Mucosa of rectum (tissue), 2 donors: ENCODE results near the gene ZSCAN22.
"Not testable (repeated sequence)": the region's sequence is repeated elsewhere in the genome, so short reads cannot be mapped to it uniquely, and the experiment has no call there.

ENCODE experiments used
- H3K27ac ChIP-seq, 2 donors: one replicate each; pipeline ENCODE4 v1.7.0; 2013; ENCODE audit warnings: inconsistent platforms in 2 of 2, low read depth in 2 of 2, low read length in 2 of 2
- H3K27me3 ChIP-seq, 2 donors: one replicate each; pipeline ENCODE4 v1.7.0; 2013; ENCODE audit warnings: low read length in 2 of 2; ENCODE audit not compliant: control insufficient read depth in 2 of 2, insufficient read depth in 2 of 2
- H3K36me3 ChIP-seq, 2 donors: one replicate each; pipeline ENCODE4 v1.7.0; 2013; ENCODE audit warnings: low read length in 2 of 2; ENCODE audit not compliant: control insufficient read depth in 2 of 2, insufficient read depth in 2 of 2
- H3K4me1 ChIP-seq, 2 donors: one replicate each; pipeline ENCODE4 v1.7.0; 2013; ENCODE audit warnings: low read length in 2 of 2, mild to moderate bottlenecking in 1 of 2; ENCODE audit not compliant: control insufficient read depth in 2 of 2, insufficient read depth in 2 of 2
- H3K4me3 ChIP-seq, 2 donors: one replicate each; pipeline ENCODE4 v1.7.0; 2013; ENCODE audit warnings: low read length in 2 of 2
- H3K9ac ChIP-seq, 2 donors: one replicate each; pipeline ENCODE4 v1.7.0; 2013; ENCODE audit warnings: low read length in 2 of 2, low read depth in 1 of 2, mild to moderate bottlenecking in 1 of 2
- H3K9me3 ChIP-seq, 2 donors: one replicate each; pipeline ENCODE4 v1.7.0; 2013; ENCODE audit warnings: low read length in 2 of 2; ENCODE audit not compliant: control insufficient read depth in 2 of 2
- donor health status: healthy.
- donor health status: Normal muscosa, but diverticular disease.

The ZSCAN22 gene

GRCh38 chr19:58336216-58336615 lies 9.4 kb downstream of the ZSCAN22 start:
- H3K27ac ChIP-seq = no peak overlapping the region
- H3K27me3 ChIP-seq = no peaks in the 10 kb centered on the region
- no peaks in the 10 kb centered on the region for H3K4me1 ChIP-seq
- H3K36me3 ChIP-seq = peaks cover 28 to 40% of the 10 kb centered on the region in 2 donors
- no peaks in the 10 kb centered on the region for H3K9me3 ChIP-seq
- no peak overlapping the region for H3K4me3 ChIP-seq
- no peak overlapping the region for H3K9ac ChIP-seq

- no peaks in the 10 kb centered on the region for H3K4me1 ChIP-seq
- H3K4me3 ChIP-seq = no peak overlapping the region
- peaks cover 28 to 42% of the 10 kb centered on the region in 2 donors for H3K36me3 ChIP-seq
- H3K9ac ChIP-seq = no peak overlapping the region
- H3K27ac ChIP-seq = no peak overlapping the region
- H3K27me3 ChIP-seq = no peaks in the 10 kb centered on the region
- no peaks in the 10 kb centered on the region for H3K9me3 ChIP-seq
Observed at GRCh38 chr19:58336820-58337219, 10.0 kb downstream of the ZSCAN22 start.

- H3K9me3 ChIP-seq = no peaks in the 10 kb centered on the region
- H3K4me3 ChIP-seq = no peak overlapping the region
- H3K27me3 ChIP-seq = no peaks in the 10 kb centered on the region
- H3K27ac ChIP-seq = no peak overlapping the region
- no peak overlapping the region for H3K9ac ChIP-seq
- no peaks in the 10 kb centered on the region for H3K4me1 ChIP-seq
- H3K36me3 ChIP-seq = peaks cover 28 to 42% of the 10 kb centered on the region in 2 donors
Observed at GRCh38 chr19:58338336-58338735, 11.5 kb downstream of the ZSCAN22 start.

DNA sequence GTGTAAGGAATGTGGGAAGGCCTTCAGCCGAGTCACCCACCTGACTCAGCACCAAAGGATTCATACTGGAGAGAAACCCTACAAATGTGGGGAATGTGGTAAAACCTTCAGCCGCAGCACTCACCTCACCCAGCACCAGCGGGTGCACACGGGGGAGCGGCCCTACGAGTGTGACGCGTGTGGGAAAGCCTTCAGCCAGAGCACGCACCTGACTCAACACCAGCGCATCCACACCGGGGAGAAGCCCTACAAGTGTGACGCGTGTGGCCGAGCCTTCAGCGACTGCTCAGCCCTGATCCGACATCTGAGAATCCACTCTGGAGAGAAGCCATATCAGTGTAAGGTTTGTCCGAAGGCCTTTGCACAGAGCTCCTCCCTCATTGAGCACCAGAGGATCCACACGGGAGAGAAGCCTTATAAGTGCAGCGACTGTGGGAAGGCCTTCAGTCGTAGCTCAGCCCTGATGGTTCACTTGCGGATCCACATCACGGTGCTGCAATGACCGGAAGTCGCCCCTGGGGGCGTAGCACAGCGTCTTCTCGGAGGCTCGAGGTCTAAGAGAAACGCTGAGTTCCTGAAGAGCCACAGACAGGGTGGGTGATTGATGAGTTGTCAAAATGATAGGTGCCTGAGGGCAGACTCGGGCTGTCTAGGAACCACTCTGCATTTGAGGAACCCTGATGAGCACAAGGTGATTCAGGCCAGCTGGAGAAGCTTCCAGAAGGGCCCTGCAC lies 12.2 kb downstream of the ZSCAN22 start:
- peaks cover 28 to 42% of the 10 kb centered on the region in 2 donors for H3K36me3 ChIP-seq
- no peaks in the 10 kb centered on the region for H3K4me1 ChIP-seq
- H3K9me3 ChIP-seq = no peaks in the 10 kb centered on the region

DNA sequence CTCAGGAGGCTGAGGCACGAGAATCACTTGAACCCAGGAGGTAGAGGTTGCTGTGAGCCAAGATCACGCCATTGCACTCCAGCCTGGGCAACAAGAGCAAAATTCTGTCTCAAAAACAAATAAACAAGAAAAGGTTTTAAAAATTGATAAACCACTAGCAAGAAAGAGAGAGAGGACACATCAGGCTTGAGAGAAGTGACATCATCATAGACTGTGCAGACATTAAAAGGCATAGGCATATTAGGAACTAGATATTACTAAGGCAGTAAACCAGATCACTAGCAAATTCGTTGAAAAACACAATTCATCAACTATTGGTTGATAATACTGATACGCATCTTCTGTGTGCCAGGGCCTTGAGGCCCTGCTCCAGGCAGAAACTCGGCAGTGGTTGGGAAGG lies 18.8 kb downstream of the ZSCAN22 start:
- no peaks in the 10 kb centered on the region for H3K27me3 ChIP-seq
- no peaks in the 10 kb centered on the region for H3K4me1 ChIP-seq
- H3K27ac ChIP-seq = no peak overlapping the region
- H3K36me3 ChIP-seq = peaks cover 0 to 3% of the 10 kb centered on the region in 2 donors
- no peaks in the 10 kb centered on the region for H3K9me3 ChIP-seq
- no peak overlapping the region for H3K9ac ChIP-seq
- H3K4me3 ChIP-seq = no peak overlapping the region

More for the DNA sequence above, 12.2 kb downstream of the ZSCAN22 start:
- Histone ChIP-seq H3K27me3 (no peaks in the 10 kb centered on the region), H3K27ac (no peak overlapping the region), H3K9ac (no peak overlapping the region), H3K4me3 (no peak overlapping the region)

DNA sequence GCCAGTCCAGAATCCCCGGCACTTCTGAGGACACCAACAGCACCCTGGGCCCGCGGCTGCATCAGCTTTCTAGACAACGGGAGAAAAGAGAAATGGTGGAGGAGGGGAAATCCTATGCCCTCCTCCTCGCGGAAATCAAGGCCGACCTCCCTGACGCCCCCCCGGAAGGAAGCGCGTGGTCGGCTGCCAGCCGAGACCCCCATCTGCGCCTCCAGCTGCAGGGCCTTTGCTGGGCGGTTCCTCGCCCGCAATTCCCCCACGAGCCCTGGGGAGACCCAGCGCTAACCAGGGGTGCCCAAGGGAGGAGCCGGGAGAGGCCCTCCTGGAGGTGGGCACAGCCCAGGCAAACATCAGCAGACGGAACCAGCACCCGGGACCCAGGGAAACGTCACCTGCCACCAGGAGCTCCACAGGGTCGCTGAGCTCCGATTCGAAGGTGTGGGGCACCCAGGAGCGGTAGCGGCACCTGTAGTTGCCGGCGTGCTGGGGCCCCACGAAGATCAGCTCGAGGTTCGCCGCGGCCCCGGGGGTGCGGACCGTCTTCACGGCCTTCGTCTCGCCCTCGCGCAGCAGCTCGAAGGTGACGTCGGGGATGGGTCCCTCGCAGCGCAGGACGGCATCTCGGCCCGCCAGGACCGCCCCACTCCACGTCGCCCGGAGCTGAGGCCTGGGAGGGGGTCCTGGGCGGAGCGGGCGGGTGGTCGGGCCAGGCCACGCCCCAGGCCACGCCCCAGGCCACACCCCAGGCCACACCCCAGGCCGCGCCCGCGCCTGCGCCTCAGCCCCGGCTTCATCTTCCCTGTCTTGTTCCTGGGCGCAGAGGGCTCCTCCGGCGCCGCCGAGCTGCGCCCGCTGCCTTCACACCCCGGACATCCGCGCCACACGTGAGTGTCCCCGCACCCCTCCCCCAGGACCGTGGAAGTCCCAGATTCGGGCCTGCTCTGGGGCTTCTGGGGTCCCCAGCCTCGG lies 20.5 kb downstream of the ZSCAN22 start:
- peak overlapping the region; percentile 54 to 60 for H3K9ac ChIP-seq
- H3K4me1 ChIP-seq = no peaks in the 10 kb centered on the region
- H3K27me3 ChIP-seq = no peaks in the 10 kb centered on the region
- peak overlapping the region; percentile 7 to 56 for H3K27ac ChIP-seq
- H3K4me3 ChIP-seq = peak overlapping the region; percentile 56 to 74
- H3K36me3 ChIP-seq = no peaks in the 10 kb centered on the region
- H3K9me3 ChIP-seq = no peaks in the 10 kb centered on the region

GRCh38 chr19:58348080-58348479 lies 21.3 kb downstream of the ZSCAN22 start:
- H3K9me3 ChIP-seq, H3K27ac ChIP-seq, H3K27me3 ChIP-seq, H3K4me1 ChIP-seq, H3K36me3 ChIP-seq: not testable (repeated sequence)
- Histone ChIP-seq H3K4me3 (peak overlapping the region; percentile 56 to 74), H3K9ac (peak overlapping the region in 1 of 2 donors; percentile 19)

- H3K4me1 ChIP-seq = no peaks in the 10 kb centered on the region
- no peaks in the 10 kb centered on the region for H3K36me3 ChIP-seq
- H3K4me3 ChIP-seq = no peak overlapping the region
- H3K27me3 ChIP-seq = no peaks in the 10 kb centered on the region
- no peak overlapping the region for H3K9ac ChIP-seq
- no peak overlapping the region for H3K27ac ChIP-seq
- H3K9me3 ChIP-seq = no peaks in the 10 kb centered on the region
Observed at GRCh38 chr19:58349590-58349989, 22.8 kb downstream of the ZSCAN22 start.

DNA sequence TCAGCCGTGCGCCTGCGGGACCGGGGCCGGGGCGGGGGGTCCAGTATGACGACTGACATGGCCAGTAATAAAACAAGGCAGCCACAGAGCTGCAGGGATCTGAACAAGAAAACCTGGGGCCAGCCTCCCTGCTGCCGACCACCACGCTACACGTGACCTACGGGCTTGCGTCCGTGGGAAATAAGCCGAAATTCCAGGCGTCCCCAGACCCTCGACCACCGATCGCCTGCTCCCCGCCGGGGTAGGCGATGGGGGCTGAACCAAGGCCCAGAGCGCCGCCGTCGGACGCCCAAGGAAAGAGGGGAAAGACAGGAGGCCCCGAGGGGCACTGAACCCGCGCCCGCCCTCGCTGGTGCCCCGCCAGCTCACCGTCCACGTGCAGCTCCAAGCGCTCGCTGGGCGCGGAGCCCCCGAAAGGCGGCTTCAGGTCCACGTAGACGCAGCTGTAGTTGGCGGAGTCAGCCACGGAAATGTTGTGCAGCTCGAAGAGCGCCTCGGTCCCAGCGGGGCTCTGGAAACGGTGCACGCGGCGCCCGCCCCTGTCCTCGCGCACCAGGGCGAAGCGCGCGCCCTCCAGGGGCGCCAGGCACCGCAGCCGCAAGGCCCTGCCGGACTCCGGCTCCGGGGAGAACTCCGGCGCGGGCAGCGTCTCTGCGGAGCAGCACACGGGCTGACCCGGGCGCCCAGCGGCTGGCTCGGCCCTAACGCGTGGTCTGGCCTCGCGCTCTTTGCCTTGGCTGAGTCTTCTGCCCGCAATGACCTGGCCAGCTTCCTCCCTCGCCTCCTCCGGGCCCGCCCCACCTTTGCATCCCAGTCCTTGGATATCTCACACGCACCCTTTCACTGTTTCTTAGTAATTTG lies 23.4 kb downstream of the ZSCAN22 start:
- Histone ChIP-seq H3K4me3 (no peak overlapping the region), H3K36me3 (no peaks in the 10 kb centered on the region), H3K27me3 (no peaks in the 10 kb centered on the region), H3K4me1 (no peaks in the 10 kb centered on the region), H3K27ac (no peak overlapping the region), H3K9me3 (no peaks in the 10 kb centered on the region), H3K9ac (no peak overlapping the region)
